Measurements from ENCODE around the gene RSBN1.

DNA sequence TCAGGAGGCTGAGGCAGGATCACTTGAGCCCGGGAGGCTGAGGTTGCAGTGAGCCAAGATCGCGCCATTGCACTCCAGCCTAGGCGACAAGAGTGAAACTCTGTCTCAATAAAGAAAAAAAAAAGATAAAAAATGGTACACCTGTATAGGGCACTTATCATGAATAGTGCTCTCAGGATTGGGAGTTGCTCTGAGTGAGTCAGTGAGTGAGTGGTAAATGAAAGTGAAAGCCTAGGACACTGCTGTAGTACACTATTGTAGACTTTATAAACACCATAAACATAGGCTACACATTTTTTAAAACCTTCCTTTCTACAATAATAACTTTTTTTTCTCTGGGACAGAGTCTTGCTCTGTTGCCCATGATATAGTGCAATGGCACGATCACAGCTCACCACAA is 69.8 kb downstream of the RSBN1 start:
- TF ChIP-seq, protein P1, sequence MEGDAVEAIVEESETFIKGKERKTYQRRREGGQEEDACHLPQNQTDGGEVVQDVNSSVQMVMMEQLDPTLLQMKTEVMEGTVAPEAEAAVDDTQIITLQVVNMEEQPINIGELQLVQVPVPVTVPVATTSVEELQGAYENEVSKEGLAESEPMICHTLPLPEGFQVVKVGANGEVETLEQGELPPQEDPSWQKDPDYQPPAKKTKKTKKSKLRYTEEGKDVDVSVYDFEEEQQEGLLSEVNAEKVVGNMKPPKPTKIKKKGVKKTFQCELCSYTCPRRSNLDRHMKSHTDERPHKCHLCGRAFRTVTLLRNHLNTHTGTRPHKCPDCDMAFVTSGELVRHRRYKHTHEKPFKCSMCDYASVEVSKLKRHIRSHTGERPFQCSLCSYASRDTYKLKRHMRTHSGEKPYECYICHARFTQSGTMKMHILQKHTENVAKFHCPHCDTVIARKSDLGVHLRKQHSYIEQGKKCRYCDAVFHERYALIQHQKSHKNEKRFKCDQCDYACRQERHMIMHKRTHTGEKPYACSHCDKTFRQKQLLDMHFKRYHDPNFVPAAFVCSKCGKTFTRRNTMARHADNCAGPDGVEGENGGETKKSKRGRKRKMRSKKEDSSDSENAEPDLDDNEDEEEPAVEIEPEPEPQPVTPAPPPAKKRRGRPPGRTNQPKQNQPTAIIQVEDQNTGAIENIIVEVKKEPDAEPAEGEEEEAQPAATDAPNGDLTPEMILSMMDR (IDR thresholded peaks at IDR 0.05) = no peak
- no peak for TF ChIP-seq POLR2A (IDR thresholded peaks at IDR 0.05)
